ENCODE data around the gene MED12L.

The MED12L gene

DNA sequence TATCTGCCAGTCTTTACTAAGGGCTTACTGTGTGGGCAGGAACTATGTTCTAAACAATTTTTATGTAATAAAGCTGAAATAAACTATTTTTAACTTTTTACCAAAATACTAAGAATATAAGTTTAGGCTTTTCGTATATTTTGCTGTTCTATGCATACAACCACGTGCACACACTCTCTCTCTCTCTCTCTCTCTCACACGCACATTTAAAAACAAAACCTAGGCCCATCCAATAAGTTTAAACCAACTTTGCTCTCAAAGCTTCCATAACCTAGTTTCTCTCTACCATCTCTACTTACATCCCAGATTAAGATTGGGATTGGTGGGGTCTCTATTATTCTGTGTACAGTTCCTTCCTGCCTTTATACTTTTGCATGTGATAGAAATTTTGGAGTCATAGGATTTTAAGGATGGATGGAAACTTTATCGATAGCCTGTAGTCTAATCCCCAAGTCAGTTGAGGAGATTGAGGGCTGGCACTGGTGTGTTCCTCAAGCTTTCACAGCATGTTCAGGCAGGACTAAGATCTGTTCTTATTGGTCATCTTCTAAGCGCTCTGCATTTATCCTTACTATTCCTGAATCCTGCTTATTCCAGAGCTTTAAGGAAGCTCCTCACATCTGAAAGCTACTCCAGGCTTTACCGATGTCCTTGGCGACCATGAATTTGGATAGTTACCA lies 115.7 kb downstream of the MED12L start:
- TF ChIP-seq, protein P1, sequence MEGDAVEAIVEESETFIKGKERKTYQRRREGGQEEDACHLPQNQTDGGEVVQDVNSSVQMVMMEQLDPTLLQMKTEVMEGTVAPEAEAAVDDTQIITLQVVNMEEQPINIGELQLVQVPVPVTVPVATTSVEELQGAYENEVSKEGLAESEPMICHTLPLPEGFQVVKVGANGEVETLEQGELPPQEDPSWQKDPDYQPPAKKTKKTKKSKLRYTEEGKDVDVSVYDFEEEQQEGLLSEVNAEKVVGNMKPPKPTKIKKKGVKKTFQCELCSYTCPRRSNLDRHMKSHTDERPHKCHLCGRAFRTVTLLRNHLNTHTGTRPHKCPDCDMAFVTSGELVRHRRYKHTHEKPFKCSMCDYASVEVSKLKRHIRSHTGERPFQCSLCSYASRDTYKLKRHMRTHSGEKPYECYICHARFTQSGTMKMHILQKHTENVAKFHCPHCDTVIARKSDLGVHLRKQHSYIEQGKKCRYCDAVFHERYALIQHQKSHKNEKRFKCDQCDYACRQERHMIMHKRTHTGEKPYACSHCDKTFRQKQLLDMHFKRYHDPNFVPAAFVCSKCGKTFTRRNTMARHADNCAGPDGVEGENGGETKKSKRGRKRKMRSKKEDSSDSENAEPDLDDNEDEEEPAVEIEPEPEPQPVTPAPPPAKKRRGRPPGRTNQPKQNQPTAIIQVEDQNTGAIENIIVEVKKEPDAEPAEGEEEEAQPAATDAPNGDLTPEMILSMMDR (IDR thresholded peaks at IDR 0.05; ENCODE audit: low read depth, low read length, missing control alignments) = no peak
- no peak for DNase-seq (ENCODE audit: extremely low read depth, low read depth)
- no peak overlapping the region for H3K4me3 ChIP-seq (replicated peaks; ENCODE audit: low read depth, low read length)

DNA sequence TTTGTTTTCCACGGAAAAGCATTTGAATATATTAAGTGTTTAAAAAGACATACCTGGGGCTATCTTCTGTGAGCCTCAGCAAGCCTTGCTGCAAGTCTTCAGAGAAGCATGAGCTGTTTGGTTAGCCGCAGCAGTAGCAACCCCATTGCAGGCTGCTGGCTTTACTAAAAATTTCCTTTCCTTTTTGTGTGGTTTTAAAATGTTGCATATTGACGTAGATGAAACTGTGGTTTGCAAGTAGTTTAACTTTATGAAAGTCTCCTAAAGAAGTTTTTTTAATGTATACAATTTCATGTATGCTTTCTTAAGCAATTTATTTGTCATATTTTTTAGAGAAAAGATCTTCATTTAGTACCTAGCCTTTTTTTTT lies 117.6 kb downstream of the MED12L start, which contains the start of gene GPR171:
GPR171 (minus strand) TSS at position 166 of the 370 bp plus-strand sequence. CDS start 3,830 bp downstream, outside the sequence.
- no peak for DNase-seq (ENCODE audit: extremely low read depth, low read depth)
- H3K4me3 ChIP-seq (replicated peaks; ENCODE audit: low read depth, low read length) = no peak within 1 kb of the TSS
- TF ChIP-seq, protein P1 (IDR thresholded peaks at IDR 0.05; ENCODE audit: low read depth, low read length, missing control alignments) = no peak

DNA sequence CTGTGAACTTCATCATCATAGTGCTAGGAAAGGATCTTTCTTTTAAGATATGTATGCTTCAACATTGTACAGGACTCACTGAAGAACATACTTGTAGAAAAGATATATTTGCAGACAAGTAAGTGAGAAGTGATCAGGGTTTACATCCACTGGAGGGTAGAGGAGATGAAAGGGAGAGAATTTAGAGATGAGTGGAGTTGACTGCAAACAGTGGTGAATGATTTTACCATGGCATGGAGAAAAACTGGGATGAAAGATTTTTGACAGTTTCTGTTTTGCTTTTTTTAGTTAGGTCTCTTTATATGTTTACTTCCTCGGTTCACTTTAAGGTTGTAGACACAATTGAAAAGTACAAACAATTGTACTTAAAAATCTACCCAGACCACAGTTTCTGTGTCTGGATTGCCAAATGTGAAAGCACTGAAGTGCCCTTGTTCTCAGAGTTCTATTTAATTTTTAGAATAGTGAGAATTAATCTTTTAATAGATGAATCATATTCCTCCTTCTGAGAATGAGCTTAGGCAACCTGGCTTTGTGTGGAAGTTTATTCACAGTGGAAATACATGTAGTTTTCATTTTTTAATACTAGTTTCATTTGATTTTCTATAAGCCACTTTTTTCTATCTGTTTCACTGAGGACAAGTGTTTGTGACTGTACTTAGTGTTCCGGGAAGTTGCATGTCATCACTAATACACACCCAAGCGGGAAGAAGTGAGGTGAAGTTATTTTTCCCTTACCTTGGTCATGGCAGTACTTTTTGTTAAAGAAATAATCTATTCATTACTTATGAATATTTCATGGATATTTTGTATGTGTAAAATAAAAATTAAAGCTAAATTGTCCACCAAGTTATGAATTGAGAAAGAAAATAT lies 119.3 kb downstream of the MED12L start:
- DNase-seq (ENCODE audit: extremely low read depth, low read depth) = no peak
- TF ChIP-seq, protein P1 (IDR thresholded peaks at IDR 0.05; ENCODE audit: low read depth, low read length, missing control alignments) = no peak
- no peak overlapping the region for H3K4me3 ChIP-seq (replicated peaks; ENCODE audit: low read depth, low read length)

DNA sequence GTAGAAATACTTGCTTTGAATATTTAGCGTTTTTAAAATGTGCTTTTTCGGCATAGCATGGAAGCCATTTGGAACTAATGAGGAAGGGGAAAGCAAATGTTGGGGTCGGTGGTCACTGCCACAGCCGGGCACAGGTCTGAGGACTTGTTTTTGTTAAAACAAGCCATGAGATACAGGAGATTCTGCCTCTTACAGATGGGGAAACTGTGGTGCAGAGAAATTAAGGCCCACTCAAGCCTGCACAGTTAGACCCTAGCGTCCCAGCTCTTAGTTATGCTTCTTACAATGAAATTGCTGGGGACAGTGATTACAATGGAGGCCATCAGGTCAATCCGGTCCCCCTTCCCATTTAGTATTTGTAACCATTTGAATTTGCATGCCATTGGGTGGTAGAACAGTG lies 120.0 kb downstream of the MED12L start:
- TF ChIP-seq, protein P1 (IDR thresholded peaks at IDR 0.05; ENCODE audit: low read depth, low read length, missing control alignments) = no peak
- DNase-seq (ENCODE audit: extremely low read depth, low read depth) = no peak
- no peak overlapping the region for H3K4me3 ChIP-seq (replicated peaks; ENCODE audit: low read depth, low read length)

DNA sequence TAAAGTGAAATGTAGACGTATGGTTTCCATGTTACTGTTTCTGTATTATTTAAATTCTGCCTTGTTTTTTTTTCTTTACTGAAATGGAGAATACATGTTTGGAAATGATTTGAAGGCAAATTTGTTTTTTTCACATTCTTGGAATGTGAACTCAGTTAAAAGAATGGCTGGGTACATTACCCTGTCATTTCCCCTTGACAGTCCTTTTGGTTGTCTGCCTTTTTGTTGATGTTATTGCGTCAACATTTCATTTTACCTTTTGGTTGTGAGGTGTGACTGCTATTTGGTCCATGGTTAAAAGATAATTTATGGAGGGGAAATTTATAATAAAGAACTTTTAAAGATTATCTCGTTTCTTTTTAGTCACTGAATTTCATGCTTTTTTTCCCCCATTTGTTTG lies 120.7 kb downstream of the MED12L start:
- TF ChIP-seq, protein P1 (IDR thresholded peaks at IDR 0.05; ENCODE audit: low read depth, low read length, missing control alignments) = no peak
- no peak for DNase-seq (ENCODE audit: extremely low read depth, low read depth)
- H3K4me3 ChIP-seq (replicated peaks; ENCODE audit: low read depth, low read length) = no peak overlapping the region

- TF ChIP-seq, protein P1 (IDR thresholded peaks at IDR 0.05; ENCODE audit: low read depth, low read length, missing control alignments) = no peak
- no peak overlapping the region for H3K4me3 ChIP-seq (replicated peaks; ENCODE audit: low read depth, low read length)
- DNase-seq (ENCODE audit: extremely low read depth, low read depth) = no peak
These were observed 124.2 kb downstream of the MED12L start for GRCh38 chr3:151209654-151210053.
